HEK293 (cell line): ENCODE data around the gene LAMTOR5.

Experiments used
- CTCF ChIA-PET: fragments of 350-600 bp; formaldehyde crosslinking; extraction: SDS; loops from one replicate; lab custom pipeline; 2021; ENCODE audit warnings: antibody characterized with exemption; lab: Yijun Ruan, JAX
- POLR2A ChIA-PET: fragments of 300-600 bp; formaldehyde crosslinking; extraction: SDS; loops from one replicate; lab custom pipeline; 2020; ENCODE audit warnings: antibody characterized with exemption, inconsistent platforms; lab: Yijun Ruan, JAX
- H3K27ac ChIP-seq: fragments of 200-500 bp; sonication (Bioruptor generic); 2 replicates; pipeline ENCODE4 v1.5.1; 2014; ENCODE audit warnings: low read depth, low read length, control low read depth, inconsistent platforms; ENCODE audit errors: extremely low read depth
- H3K36me3 ChIP-seq, 2 experiments: fragments of 200-500 bp in 1 of 2; sonication (Bioruptor generic) in 1 of 2; 1 replicate in 1 of 2; 2 replicates in 1 of 2; pipeline ENCODE4 v1.5.1; 2014 to 2017; ENCODE audit warnings: inconsistent platforms in 2 of 2, low read length in 2 of 2; ENCODE audit not compliant: control insufficient read depth in 2 of 2, insufficient read depth in 1 of 2
- H3K4me1 ChIP-seq: fragments of 200-500 bp; sonication (Bioruptor generic); 2 replicates; pipeline ENCODE4 v1.5.1; 2014; ENCODE audit warnings: mild to moderate bottlenecking, low read length, inconsistent platforms; ENCODE audit not compliant: control insufficient read depth, insufficient read depth
- H3K4me3 ChIP-seq: 2 replicates; pipeline ENCODE4 v1.5.1; 2011; ENCODE audit warnings: low read depth, mild to moderate bottlenecking, control low read depth, low read length, moderate library complexity
- H3K9me3 ChIP-seq: fragments of 200-500 bp; sonication (Bioruptor generic); 2 replicates; pipeline ENCODE4 v1.5.1; 2014; ENCODE audit warnings: low read depth, low read length, inconsistent platforms; ENCODE audit not compliant: control insufficient read depth, insufficient read depth
- EGR2 ChIP-seq: fragments of 450-650 bp; formaldehyde crosslinking; IDR thresholded peaks from 2 replicates; pipeline ENCODE4 v1.5.1; 2016; ENCODE audit warnings: low read depth, missing biosample characterization, missing genetic modification characterization
- OVOL3 ChIP-seq: fragments of 450-650 bp; formaldehyde crosslinking; IDR thresholded peaks from 2 replicates; pipeline ENCODE4 v1.5.1; 2016; ENCODE audit warnings: missing biosample characterization, missing genetic modification characterization
- PRDM4 ChIP-seq: fragments of 450-650 bp; formaldehyde crosslinking; IDR thresholded peaks from 2 replicates; pipeline ENCODE4 v1.5.1; 2017; ENCODE audit warnings: missing biosample characterization, missing genetic modification characterization
- SALL2 ChIP-seq: fragments of 450-650 bp; formaldehyde crosslinking; IDR thresholded peaks from 2 replicates; pipeline ENCODE4 v1.5.0; 2017; ENCODE audit warnings: missing biosample characterization, mild to moderate bottlenecking, missing genetic modification characterization, borderline replicate concordance
- SCRT2 ChIP-seq: fragments of 450-650 bp; formaldehyde crosslinking; IDR thresholded peaks from 2 replicates; pipeline ENCODE4 v1.5.1; 2016; ENCODE audit warnings: missing biosample characterization, missing genetic modification characterization
- ZBTB1 ChIP-seq: fragments of 450-650 bp; formaldehyde crosslinking; IDR thresholded peaks from 2 replicates; pipeline ENCODE4 v1.5.1; 2016; ENCODE audit warnings: missing biosample characterization, missing genetic modification characterization
- ZNF184 ChIP-seq: fragments of 450-650 bp; IDR thresholded peaks from 2 replicates; pipeline ENCODE4 v1.5.1; 2018; ENCODE audit warnings: missing biosample characterization, mild to moderate bottlenecking, missing genetic modification characterization
- ZNF19 ChIP-seq: fragments of 450-650 bp; formaldehyde crosslinking; IDR thresholded peaks from 2 replicates; pipeline ENCODE4; 2016; ENCODE audit warnings: missing biosample characterization, missing genetic modification characterization, low read depth
- ZNF324 ChIP-seq: fragments of 450-650 bp; formaldehyde crosslinking; IDR thresholded peaks from 2 replicates; pipeline ENCODE4 v1.5.1; 2016; ENCODE audit warnings: missing biosample characterization, missing genetic modification characterization
- ZNF341 ChIP-seq: fragments of 450-650 bp; formaldehyde crosslinking; IDR thresholded peaks from 2 replicates; pipeline ENCODE4; 2016; ENCODE audit warnings: low read depth, missing biosample characterization, missing genetic modification characterization
- ZNF510 ChIP-seq: fragments of 450-650 bp; formaldehyde crosslinking; IDR thresholded peaks from 2 replicates; pipeline ENCODE4 v1.5.1; 2018; ENCODE audit warnings: mild to moderate bottlenecking, missing genetic modification characterization, missing biosample characterization; ENCODE audit not compliant: insufficient replicate concordance
- ZNF548 ChIP-seq: fragments of 450-650 bp; formaldehyde crosslinking; IDR thresholded peaks from 2 replicates; pipeline ENCODE4 v1.5.1; 2016; ENCODE audit warnings: missing biosample characterization, missing genetic modification characterization
- ZNF600 ChIP-seq: fragments of 450-650 bp; formaldehyde crosslinking; IDR thresholded peaks from 2 replicates; pipeline ENCODE4 v1.5.1; 2016; ENCODE audit warnings: missing biosample characterization, missing genetic modification characterization
- ZNF830 ChIP-seq: fragments of 450-650 bp; IDR thresholded peaks from 2 replicates; pipeline ENCODE4 v1.5.0; 2018; ENCODE audit warnings: missing biosample characterization, missing genetic modification characterization, low read depth, mild to moderate bottlenecking, moderate library complexity
- TF ChIP-seq, protein P1 (sequence below): fragments of 450-650 bp; formaldehyde crosslinking; IDR thresholded peaks from 2 replicates; pipeline ENCODE4 v1.5.1; 2016; ENCODE audit warnings: missing biosample characterization, missing genetic modification characterization
- TF ChIP-seq, protein P2 (sequence below): fragments of 450-650 bp; formaldehyde crosslinking; IDR thresholded peaks from 2 replicates; pipeline ENCODE4 v1.5.1; 2016; ENCODE audit warnings: missing biosample characterization, missing genetic modification characterization
- TF ChIP-seq, protein P3 (sequence below): fragments of 450-650 bp; formaldehyde crosslinking; IDR thresholded peaks from 2 replicates; pipeline ENCODE4 v1.5.1; 2016; ENCODE audit warnings: missing biosample characterization, missing genetic modification characterization
- TF ChIP-seq, protein P4 (sequence below): fragments of 450-650 bp; formaldehyde crosslinking; IDR thresholded peaks from 2 replicates; pipeline ENCODE4 v1.5.1; 2016; ENCODE audit warnings: missing biosample characterization, missing genetic modification characterization

LAMTOR5 gene

GRCh38 chr1:110436635-110437034, 29.1 kb upstream of the LAMTOR5 start (continued):
- peak; percentile 53; the same call in 1 of the 2 replicates for TF ChIP-seq PRDM4
- TF ChIP-seq EGR2 (tag by site-specific recombination) = peak; percentile 57; the same call in 1 of the 2 replicates
- TF ChIP-seq, protein P1, sequence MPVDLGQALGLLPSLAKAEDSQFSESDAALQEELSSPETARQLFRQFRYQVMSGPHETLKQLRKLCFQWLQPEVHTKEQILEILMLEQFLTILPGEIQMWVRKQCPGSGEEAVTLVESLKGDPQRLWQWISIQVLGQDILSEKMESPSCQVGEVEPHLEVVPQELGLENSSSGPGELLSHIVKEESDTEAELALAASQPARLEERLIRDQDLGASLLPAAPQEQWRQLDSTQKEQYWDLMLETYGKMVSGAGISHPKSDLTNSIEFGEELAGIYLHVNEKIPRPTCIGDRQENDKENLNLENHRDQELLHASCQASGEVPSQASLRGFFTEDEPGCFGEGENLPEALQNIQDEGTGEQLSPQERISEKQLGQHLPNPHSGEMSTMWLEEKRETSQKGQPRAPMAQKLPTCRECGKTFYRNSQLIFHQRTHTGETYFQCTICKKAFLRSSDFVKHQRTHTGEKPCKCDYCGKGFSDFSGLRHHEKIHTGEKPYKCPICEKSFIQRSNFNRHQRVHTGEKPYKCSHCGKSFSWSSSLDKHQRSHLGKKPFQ = no peak

- Histone ChIP-seq H3K36me3 (no peaks in the 10 kb centered on the region), H3K4me3 (no peak overlapping the region), H3K9me3 (no peaks in the 10 kb centered on the region), H3K4me1 (no peaks in the 10 kb centered on the region)
- no peak for TF ChIP-seq ZNF341 (tag by site-specific recombination)
- TF ChIP-seq ZNF510 (tag by site-specific recombination) = no peak
- TF ChIP-seq, protein P2, sequence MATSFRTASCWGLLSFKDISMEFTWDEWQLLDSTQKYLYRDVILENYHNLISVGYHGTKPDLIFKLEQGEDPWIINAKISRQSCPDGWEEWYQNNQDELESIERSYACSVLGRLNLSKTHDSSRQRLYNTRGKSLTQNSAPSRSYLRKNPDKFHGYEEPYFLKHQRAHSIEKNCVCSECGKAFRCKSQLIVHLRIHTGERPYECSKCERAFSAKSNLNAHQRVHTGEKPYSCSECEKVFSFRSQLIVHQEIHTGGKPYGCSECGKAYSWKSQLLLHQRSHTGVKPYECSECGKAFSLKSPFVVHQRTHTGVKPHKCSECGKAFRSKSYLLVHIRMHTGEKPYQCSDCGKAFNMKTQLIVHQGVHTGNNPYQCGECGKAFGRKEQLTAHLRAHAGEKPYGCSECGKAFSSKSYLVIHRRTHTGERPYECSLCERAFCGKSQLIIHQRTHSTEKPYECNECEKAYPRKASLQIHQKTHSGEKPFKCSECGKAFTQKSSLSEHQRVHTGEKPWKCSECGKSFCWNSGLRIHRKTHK = no peak
- TF ChIP-seq, protein P3, sequence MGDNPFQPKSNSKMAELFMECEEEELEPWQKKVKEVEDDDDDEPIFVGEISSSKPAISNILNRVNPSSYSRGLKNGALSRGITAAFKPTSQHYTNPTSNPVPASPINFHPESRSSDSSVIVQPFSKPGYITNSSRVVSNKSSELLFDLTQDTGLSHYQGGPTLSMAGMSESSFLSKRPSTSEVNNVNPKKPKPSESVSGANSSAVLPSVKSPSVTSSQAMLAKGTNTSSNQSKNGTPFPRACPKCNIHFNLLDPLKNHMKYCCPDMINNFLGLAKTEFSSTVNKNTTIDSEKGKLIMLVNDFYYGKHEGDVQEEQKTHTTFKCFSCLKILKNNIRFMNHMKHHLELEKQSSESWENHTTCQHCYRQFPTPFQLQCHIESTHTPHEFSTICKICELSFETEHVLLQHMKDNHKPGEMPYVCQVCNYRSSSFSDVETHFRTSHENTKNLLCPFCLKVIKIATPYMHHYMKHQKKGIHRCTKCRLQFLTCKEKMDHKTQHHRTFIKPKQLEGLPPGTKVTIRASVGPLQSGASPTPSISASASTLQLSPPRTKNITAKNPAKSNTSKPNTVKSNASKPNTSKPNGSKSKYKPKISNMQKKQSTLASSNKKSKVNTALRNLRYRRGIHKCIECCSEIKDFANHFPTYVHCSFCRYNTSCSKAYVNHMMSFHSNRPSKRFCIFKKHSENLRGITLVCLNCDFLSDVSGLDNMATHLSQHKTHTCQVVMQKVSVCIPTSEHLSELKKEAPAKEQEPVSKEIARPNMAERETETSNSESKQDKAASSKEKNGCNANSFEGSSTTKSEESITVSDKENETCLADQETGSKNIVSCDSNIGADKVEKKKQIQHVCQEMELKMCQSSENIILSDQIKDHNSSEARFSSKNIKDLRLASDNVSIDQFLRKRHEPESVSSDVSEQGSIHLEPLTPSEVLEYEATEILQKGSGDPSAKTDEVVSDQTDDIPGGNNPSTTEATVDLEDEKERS (tag by site-specific recombination) = no peak
- TF ChIP-seq PRDM4 = no peak
- no peak for TF ChIP-seq ZNF830 (tag by site-specific recombination)
- no peak for TF ChIP-seq OVOL3 (tag by site-specific recombination)
- TF ChIP-seq, protein P4, sequence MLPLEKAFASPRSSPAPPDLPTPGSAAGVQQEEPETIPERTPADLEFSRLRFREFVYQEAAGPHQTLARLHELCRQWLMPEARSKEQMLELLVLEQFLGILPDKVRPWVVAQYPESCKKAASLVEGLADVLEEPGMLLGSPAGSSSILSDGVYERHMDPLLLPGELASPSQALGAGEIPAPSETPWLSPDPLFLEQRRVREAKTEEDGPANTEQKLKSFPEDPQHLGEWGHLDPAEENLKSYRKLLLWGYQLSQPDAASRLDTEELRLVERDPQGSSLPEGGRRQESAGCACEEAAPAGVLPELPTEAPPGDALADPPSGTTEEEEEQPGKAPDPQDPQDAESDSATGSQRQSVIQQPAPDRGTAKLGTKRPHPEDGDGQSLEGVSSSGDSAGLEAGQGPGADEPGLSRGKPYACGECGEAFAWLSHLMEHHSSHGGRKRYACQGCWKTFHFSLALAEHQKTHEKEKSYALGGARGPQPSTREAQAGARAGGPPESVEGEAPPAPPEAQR (tag by site-specific recombination) = no peak
- no peak for TF ChIP-seq ZNF19
- TF ChIP-seq ZBTB1 (tag by site-specific recombination) = no peak
- TF ChIP-seq SALL2 (tag by site-specific recombination) = no peak
- no peak for TF ChIP-seq ZNF184 (tag by site-specific recombination)
- no peak for TF ChIP-seq ZNF600 (tag by site-specific recombination)
- no peak for TF ChIP-seq ZNF548
- no peak for TF ChIP-seq ZNF324 (tag by site-specific recombination)
- TF ChIP-seq SCRT2 = no peak
- TF ChIP-seq, all 188 proteins: peak for 0
- ChIA-PET POLR2A (no interaction called here), CTCF (interaction anchor here (1.4 to 3.2 kb wide), 4 partner anchors 23 to 227 kb away, joined by 9 to 20 read pairs (median 11); no protein-coding TSS in a partner anchor)
- H3K27ac ChIP-seq = no peak overlapping the region
Observed at GRCh38 chr1:110434946-110435345, 27.5 kb upstream of the LAMTOR5 start.
